Liver (tissue), 9 donors: ENCODE results near the gene UNCX. TPM values are rescaled to one million over a fixed set of nuclear protein-coding genes. Genes with fewer than 3 reads are reported as not detected.

Experiments
- DNase-seq: peaks from one replicate; pipeline ENCODE4 v3.0.0-alpha.2; 2017; ENCODE audit warnings: low spot score
- H3K27ac ChIP-seq, 2 donors: one replicate each; pipeline ENCODE4 v1.7.0; 2013; ENCODE audit warnings: inconsistent platforms in 2 of 2, low read length in 2 of 2, control low read depth in 1 of 2, low read depth in 1 of 2, mild to moderate bottlenecking in 1 of 2
- H3K27me3 ChIP-seq, 4 donors: one replicate each; pipeline versions ENCODE4 v1.6.1 to v1.7.0; 2013; ENCODE audit warnings: low read length in 3 of 4, inconsistent platforms in 1 of 4, mild to moderate bottlenecking in 1 of 4, moderate library complexity in 1 of 4; ENCODE audit not compliant: control insufficient read depth in 4 of 4, insufficient read depth in 4 of 4
- H3K36me3 ChIP-seq, 4 donors: one replicate each; pipeline versions ENCODE4 v1.6.1 to v1.7.0; 2013; ENCODE audit warnings: low read length in 3 of 4, mild to moderate bottlenecking in 3 of 4, low read depth in 1 of 4, moderate library complexity in 1 of 4; ENCODE audit not compliant: control insufficient read depth in 4 of 4, insufficient read depth in 3 of 4
- H3K4me1 ChIP-seq, 4 donors: one replicate each; pipeline versions ENCODE4 v1.6.1 to v1.7.0; 2013; ENCODE audit warnings: low read length in 3 of 4, mild to moderate bottlenecking in 3 of 4, moderate library complexity in 1 of 4; ENCODE audit not compliant: control insufficient read depth in 4 of 4, insufficient read depth in 4 of 4
- H3K4me3 ChIP-seq, 3 donors: one replicate each; pipeline versions ENCODE4 v1.6.1 to v1.7.0; 2013; ENCODE audit warnings: low read length in 3 of 3, control low read depth in 1 of 3, low read depth in 1 of 3, mild to moderate bottlenecking in 1 of 3
- H3K9ac ChIP-seq, 2 donors: one replicate each; pipeline ENCODE4 v1.7.0; 2013; ENCODE audit warnings: low read length in 2 of 2, mild to moderate bottlenecking in 2 of 2, moderate library complexity in 2 of 2, control low read depth in 1 of 2, low read depth in 1 of 2
- H3K9me3 ChIP-seq, 4 donors: one replicate each; pipeline versions ENCODE4 v1.6.1 to v1.7.0; 2013; ENCODE audit warnings: low read length in 3 of 4; ENCODE audit not compliant: control insufficient read depth in 4 of 4
- EGR1 ChIP-seq, 2 donors: IDR thresholded peaks; 2 replicates each; pipeline ENCODE4 v1.6.1; 2016 to 2018; ENCODE audit warnings: antibody characterized with exemption in 2 of 2, low read depth in 2 of 2
- FOXA1 ChIP-seq: IDR thresholded peaks from 2 replicates; pipeline ENCODE4 v1.6.1; 2016; ENCODE audit warnings: antibody characterized with exemption
- FOXA2 ChIP-seq: IDR thresholded peaks from 2 replicates; pipeline ENCODE4 v1.6.1; 2016; ENCODE audit warnings: antibody characterized with exemption
- GABPA ChIP-seq, 2 donors: IDR thresholded peaks in 1 of 2; conservative IDR thresholded peaks in 1 of 2; 2 replicates each; pipeline ENCODE4 v1.6.1; 2016; ENCODE audit warnings: antibody characterized with exemption in 2 of 2, mild to moderate bottlenecking in 1 of 2, moderate library complexity in 1 of 2
- HNF4A ChIP-seq, 2 donors: conservative IDR thresholded peaks; 2 replicates each; pipeline ENCODE4 v1.6.1; 2016; ENCODE audit warnings: antibody characterized with exemption in 2 of 2, mild to moderate bottlenecking in 2 of 2
- HNF4G ChIP-seq: IDR thresholded peaks from 2 replicates; pipeline ENCODE4 v1.6.1; 2016; ENCODE audit warnings: antibody characterized with exemption
- JUND ChIP-seq, 2 donors: IDR thresholded peaks; 2 replicates each; pipeline ENCODE4 v1.6.1; 2016; ENCODE audit warnings: antibody characterized with exemption in 2 of 2
- NR2F2 ChIP-seq: IDR thresholded peaks from 2 replicates; pipeline ENCODE4 v1.6.1; 2016; ENCODE audit warnings: antibody characterized with exemption
- RAD21 ChIP-seq, 2 donors: IDR thresholded peaks; 2 replicates each; pipeline ENCODE4 v1.6.1; 2016; ENCODE audit warnings: antibody characterized with exemption in 2 of 2, mild to moderate bottlenecking in 2 of 2
- RXRA ChIP-seq, 2 donors: IDR thresholded peaks; 2 replicates each; pipeline ENCODE4 v1.6.1; 2017 to 2018; ENCODE audit warnings: antibody characterized with exemption in 2 of 2, mild to moderate bottlenecking in 1 of 2
- SP1 ChIP-seq: IDR thresholded peaks from 2 replicates; pipeline ENCODE4 v1.6.1; 2018; ENCODE audit warnings: antibody characterized with exemption, mild to moderate bottlenecking
- TAF1 ChIP-seq: conservative IDR thresholded peaks from 2 replicates; pipeline ENCODE4 v1.6.1; 2016; ENCODE audit warnings: antibody characterized with exemption, mild to moderate bottlenecking
- YY1 ChIP-seq: IDR thresholded peaks from 2 replicates; pipeline ENCODE4 v1.6.1; 2016; ENCODE audit warnings: antibody characterized with exemption, mild to moderate bottlenecking
- WGBS: extraction: QIAGEN DNeasy Blood & Tissue Kit; methylation state at CpG from one replicate; pipeline ENCODE4 v1.1.7; 2013; 5-methylcytosine and 5-hydroxymethylcytosine counted together
- polyA plus RNA-seq, 2 donors: library from polyadenylated mRNA; stranded (reverse) in 1 of 2; unstranded in 1 of 2; fragments of 200-250 nt in 1 of 2; fragments of >200 nt in 1 of 2; fragmentation: Nextera tagmentation in 1 of 2; extraction: Ambion mirVana in 1 of 2; gene quantifications; one replicate each; pipeline versions ENCODE4 v1.2.1 to v1.2.3, GENCODE V29; 2013 to 2015
- total RNA-seq, 2 donors: library from RNA; depleted of rRNA; stranded (reverse); fragments of >200 nt; gene quantifications; one replicate each; pipeline ENCODE4 v1.2.3, GENCODE V29; 2014
- TF ChIP-seq, protein P1 (sequence below): fragments of 150-350 bp; IDR thresholded peaks from 2 replicates; pipeline ENCODE4 v1.5.1; 2017; ENCODE audit warnings: improper control_type of control experiment, low read depth, low read length; ENCODE audit not compliant: missing input control
- TF ChIP-seq, protein P2 (sequence below): IDR thresholded peaks from 2 replicates; pipeline ENCODE4 v1.6.1; 2016; ENCODE audit warnings: antibody characterized with exemption
- TF ChIP-seq, protein P3 (sequence below): IDR thresholded peaks from 2 replicates; pipeline ENCODE4 v1.6.1; 2016; ENCODE audit warnings: antibody characterized with exemption
- TF ChIP-seq, protein P4 (sequence below): IDR thresholded peaks from 2 replicates; pipeline ENCODE4 v1.6.1; 2016; ENCODE audit warnings: antibody characterized with exemption
- TF ChIP-seq, protein P5 (sequence below): IDR thresholded peaks from 2 replicates; pipeline ENCODE4 v1.6.1; 2016; ENCODE audit warnings: antibody characterized with exemption, mild to moderate bottlenecking
- donor health status: healthy.
- donor health status: healthy.
- donor health status: healthy.
- donor health status: healthy.
- donor health status: healthy.

Gene UNCX
- total and polyA plus RNA-seq, 4 donors = not detected

DNA sequence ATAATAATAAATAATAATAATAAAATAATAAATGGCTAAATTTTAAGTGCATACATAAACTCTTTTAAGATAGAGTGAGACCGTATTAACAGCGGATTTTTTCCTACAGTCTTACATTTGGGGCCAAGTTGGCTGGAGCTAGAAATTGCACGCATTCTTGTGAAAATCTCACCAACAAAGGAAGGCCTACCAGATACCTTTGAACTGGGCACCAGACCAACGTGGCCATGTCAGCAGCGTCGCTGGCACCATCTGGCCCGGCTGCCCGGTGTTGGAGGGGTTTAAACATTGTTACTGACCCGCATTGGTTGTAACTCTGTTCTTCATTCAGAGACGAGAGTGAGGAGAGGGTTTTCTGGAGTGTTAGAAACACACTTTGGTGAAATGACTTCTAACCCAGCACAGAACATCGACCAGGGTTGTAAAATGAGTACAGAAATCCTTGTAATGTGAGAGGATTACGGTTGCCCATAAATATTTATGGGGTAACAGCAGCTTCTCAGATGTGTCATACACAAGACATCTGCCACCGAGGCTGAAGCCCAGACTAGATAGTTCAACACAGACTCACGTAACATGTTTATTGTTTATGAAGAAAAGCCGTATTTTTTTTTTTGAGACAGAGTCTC, 34.6 kb upstream of the UNCX start:
- no peak for DNase-seq
- H3K36me3 ChIP-seq = no peaks in the 10 kb centered on the region
- H3K27ac ChIP-seq = no peak overlapping the region
- peaks cover 0 to 3% (median 0%) of the 10 kb centered on the region in 4 donors for H3K4me1 ChIP-seq
- 65% methylated on average over 15 of the region's 15 CpGs for WGBS
- no peaks in the 10 kb centered on the region for H3K9me3 ChIP-seq
- H3K4me3 ChIP-seq = no peak overlapping the region
- TF ChIP-seq SP1 (no peak), HNF4A (conservative IDR thresholded peaks at IDR 0.05) (no peak), RAD21 (IDR thresholded peaks at IDR 0.05) (no peak), EGR1 (IDR thresholded peaks at IDR 0.05; ENCODE audit: low read depth in 2 of 2) (no peak), YY1 (no peak), RXRA (IDR thresholded peaks at IDR 0.05) (no peak), GABPA (IDR thresholded peaks at IDR 0.05 in 1 of 2, conservative IDR thresholded peaks at IDR 0.05 in 1 of 2) (no peak), FOXA2 (no peak), JUND (IDR thresholded peaks at IDR 0.05) (no peak), NR2F2 (no peak), FOXA1 (no peak), TAF1 (no peak), HNF4G (no peak)
- TF ChIP-seq, protein P1, sequence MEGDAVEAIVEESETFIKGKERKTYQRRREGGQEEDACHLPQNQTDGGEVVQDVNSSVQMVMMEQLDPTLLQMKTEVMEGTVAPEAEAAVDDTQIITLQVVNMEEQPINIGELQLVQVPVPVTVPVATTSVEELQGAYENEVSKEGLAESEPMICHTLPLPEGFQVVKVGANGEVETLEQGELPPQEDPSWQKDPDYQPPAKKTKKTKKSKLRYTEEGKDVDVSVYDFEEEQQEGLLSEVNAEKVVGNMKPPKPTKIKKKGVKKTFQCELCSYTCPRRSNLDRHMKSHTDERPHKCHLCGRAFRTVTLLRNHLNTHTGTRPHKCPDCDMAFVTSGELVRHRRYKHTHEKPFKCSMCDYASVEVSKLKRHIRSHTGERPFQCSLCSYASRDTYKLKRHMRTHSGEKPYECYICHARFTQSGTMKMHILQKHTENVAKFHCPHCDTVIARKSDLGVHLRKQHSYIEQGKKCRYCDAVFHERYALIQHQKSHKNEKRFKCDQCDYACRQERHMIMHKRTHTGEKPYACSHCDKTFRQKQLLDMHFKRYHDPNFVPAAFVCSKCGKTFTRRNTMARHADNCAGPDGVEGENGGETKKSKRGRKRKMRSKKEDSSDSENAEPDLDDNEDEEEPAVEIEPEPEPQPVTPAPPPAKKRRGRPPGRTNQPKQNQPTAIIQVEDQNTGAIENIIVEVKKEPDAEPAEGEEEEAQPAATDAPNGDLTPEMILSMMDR = no peak
- TF ChIP-seq, protein P2, sequence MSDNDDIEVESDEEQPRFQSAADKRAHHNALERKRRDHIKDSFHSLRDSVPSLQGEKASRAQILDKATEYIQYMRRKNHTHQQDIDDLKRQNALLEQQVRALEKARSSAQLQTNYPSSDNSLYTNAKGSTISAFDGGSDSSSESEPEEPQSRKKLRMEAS = no peak
- TF ChIP-seq, protein P3, sequence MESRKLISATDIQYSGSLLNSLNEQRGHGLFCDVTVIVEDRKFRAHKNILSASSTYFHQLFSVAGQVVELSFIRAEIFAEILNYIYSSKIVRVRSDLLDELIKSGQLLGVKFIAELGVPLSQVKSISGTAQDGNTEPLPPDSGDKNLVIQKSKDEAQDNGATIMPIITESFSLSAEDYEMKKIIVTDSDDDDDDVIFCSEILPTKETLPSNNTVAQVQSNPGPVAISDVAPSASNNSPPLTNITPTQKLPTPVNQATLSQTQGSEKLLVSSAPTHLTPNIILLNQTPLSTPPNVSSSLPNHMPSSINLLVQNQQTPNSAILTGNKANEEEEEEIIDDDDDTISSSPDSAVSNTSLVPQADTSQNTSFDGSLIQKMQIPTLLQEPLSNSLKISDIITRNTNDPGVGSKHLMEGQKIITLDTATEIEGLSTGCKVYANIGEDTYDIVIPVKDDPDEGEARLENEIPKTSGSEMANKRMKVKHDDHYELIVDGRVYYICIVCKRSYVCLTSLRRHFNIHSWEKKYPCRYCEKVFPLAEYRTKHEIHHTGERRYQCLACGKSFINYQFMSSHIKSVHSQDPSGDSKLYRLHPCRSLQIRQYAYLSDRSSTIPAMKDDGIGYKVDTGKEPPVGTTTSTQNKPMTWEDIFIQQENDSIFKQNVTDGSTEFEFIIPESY = no peak
- TF ChIP-seq, protein P4, sequence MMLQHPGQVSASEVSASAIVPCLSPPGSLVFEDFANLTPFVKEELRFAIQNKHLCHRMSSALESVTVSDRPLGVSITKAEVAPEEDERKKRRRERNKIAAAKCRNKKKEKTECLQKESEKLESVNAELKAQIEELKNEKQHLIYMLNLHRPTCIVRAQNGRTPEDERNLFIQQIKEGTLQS = no peak
- TF ChIP-seq, protein P5, sequence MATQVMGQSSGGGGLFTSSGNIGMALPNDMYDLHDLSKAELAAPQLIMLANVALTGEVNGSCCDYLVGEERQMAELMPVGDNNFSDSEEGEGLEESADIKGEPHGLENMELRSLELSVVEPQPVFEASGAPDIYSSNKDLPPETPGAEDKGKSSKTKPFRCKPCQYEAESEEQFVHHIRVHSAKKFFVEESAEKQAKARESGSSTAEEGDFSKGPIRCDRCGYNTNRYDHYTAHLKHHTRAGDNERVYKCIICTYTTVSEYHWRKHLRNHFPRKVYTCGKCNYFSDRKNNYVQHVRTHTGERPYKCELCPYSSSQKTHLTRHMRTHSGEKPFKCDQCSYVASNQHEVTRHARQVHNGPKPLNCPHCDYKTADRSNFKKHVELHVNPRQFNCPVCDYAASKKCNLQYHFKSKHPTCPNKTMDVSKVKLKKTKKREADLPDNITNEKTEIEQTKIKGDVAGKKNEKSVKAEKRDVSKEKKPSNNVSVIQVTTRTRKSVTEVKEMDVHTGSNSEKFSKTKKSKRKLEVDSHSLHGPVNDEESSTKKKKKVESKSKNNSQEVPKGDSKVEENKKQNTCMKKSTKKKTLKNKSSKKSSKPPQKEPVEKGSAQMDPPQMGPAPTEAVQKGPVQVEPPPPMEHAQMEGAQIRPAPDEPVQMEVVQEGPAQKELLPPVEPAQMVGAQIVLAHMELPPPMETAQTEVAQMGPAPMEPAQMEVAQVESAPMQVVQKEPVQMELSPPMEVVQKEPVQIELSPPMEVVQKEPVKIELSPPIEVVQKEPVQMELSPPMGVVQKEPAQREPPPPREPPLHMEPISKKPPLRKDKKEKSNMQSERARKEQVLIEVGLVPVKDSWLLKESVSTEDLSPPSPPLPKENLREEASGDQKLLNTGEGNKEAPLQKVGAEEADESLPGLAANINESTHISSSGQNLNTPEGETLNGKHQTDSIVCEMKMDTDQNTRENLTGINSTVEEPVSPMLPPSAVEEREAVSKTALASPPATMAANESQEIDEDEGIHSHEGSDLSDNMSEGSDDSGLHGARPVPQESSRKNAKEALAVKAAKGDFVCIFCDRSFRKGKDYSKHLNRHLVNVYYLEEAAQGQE = no peak
- no peak overlapping the region for H3K9ac ChIP-seq
- peaks cover 0 to 2% (median 0%) of the 10 kb centered on the region in 4 donors for H3K27me3 ChIP-seq
